Activated CD4-positive, alpha-beta T cell treated with anti-CD3 and anti-CD28 coated beads, Interleukin-2, Interleukin-6, amounts not matched to agents 100 ng/mL and 50 ng/mL, durations not matched to agents 16 hours and 8 hours (primary cell): ENCODE results near the gene ALK.

ENCODE experiments used
- DNase-seq: peaks from one replicate; pipeline ENCODE4 v3.0.0-alpha.2; 2020

The ALK gene

GRCh38 chr2:29305762-29306161, 615.6 kb downstream of the ALK start:
- DNase-seq, result no peak

DNA sequence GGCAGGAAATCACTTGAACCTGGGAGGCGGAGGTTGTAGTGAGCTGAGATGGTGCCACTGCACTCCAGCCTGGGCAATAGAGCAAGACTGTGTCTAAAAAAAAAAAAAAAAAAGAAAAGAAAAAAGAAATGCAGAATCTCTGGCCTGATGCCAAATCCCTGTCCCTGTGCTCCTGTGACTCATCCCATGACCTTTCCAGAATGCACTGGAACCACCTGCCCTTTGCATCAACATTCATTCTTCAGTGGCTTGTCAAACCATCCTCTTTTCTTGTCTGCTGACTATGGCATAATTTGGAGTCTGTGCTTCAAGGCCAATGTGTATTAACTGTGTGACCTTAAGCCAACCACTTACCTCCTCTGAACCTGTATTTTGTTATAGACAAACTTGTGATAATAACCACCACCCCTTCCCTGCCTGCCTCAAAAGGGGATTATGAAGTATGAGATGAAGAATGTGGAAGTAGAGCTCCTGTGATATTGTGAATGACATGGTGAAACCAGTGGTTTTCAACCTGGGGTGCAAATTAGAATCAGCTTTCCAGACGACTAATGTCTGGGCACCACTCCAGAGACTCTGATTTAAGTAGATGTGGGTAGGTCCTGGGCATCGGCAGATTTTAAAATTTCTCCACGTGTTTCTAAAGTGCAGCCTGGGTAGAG, 616.9 kb downstream of the ALK start:
- DNase-seq, result no peak

DNA sequence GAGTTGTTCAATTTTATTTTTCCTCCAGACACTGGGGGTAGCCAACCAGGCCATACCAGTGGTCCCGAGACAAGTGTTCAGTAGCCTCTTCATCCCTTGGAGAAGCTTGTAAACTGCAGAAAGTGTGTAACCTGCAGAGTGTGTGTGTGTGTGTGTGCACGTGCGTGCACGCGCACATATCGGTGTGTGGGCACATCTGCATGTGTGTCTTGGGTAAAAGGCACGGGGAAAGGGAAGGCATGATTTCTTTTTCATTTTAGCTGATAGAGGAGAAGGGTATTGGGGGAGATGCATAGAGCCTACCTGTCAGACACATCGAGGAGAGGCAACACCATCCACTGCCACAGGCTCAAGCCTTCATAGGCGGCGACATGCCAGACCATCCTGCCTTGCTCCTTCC, 624.8 kb downstream of the ALK start:
- no peak for DNase-seq

DNA sequence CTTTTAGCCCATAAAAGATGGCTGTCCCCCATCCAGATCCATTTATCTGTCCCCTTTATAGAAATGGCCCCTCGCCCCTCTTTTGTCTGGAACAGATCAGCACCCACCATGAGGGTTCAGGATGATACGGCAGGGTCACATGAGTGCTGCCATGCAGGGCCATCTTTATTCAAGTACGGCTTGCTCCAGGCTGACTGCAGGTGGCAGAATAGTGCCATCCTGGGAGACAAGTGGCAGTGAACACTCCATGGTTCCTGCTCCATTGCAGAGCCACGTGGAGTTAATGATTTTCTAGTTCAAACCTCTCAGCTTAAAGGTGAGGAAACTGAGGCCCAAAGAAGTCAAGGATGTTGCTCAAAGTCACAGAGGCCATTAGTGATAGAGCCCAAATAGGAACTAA, 625.5 kb downstream of the ALK start:
- DNase-seq, result peak; percentile 11

GRCh38 chr2:29293830-29294438, 627.5 kb downstream of the ALK start:
- peak; percentile 20 for DNase-seq

- DNase-seq, result no peak
These were observed 630.9 kb downstream of the ALK start for GRCh38 chr2:29290293-29291047.

GRCh38 chr2:29284671-29285070, 636.7 kb downstream of the ALK start:
- no peak for DNase-seq

- no peak for DNase-seq
These were observed 639.5 kb downstream of the ALK start for GRCh38 chr2:29281916-29282247.

DNA sequence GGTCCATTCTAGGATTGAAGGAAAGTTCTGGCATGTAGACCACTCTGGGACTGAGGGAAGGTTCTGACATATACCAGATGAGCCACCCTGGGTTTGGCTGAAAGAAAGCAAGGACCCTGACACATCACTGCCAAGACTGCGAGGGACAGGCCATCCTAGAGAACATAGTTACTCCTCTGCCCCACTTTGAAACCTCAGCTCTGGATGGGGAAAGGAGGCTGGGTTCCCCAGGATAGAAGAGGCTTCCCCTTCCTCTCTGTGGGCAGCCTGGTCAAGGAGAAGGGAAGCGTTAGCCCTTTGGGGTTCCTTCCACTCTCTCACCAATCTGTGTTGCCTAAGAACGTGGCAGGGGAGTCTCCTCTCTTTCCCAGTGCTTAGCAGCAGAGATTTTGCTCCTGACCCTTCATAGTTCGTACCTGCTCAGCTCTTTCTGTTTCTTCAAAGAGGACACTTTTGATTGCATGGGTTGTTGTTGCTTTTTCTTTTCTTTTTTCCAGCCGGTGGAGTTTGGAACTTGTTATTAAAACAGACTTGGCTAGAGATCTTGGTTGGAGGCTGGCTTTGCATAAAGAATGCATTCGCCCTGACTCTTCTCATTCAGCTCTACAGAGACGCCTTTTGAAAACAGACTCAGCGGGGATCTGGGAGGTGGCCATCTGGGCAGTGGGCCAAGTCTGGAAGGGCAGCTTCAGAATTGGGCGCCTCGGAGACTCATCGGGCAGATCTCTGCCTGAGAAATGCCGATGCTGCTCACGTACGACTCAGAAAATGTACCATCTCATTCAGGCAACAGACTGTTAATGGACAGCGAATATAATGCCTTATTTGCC, 640.1 kb downstream of the ALK start:
- DNase-seq, result no peak

DNA sequence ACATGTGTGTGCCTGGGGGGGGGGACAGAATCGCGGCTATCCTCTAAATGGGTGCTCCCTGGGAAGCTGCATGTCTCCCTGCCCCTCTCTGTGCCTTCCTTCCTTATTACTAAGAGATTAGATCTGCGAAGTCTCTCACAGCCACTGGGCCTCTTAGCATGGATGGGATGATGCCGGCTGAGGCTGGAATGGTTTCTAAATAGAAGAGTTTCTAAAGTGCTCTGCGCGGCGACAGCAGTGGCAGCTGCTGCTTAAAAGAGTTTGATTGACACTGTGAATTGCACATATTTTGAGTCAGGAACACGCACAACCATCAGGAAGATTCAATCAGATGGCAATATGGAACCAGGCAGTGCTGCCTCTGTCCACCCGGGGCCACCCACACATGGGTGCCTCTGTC, 642.4 kb downstream of the ALK start:
- DNase-seq, result no peak

DNA sequence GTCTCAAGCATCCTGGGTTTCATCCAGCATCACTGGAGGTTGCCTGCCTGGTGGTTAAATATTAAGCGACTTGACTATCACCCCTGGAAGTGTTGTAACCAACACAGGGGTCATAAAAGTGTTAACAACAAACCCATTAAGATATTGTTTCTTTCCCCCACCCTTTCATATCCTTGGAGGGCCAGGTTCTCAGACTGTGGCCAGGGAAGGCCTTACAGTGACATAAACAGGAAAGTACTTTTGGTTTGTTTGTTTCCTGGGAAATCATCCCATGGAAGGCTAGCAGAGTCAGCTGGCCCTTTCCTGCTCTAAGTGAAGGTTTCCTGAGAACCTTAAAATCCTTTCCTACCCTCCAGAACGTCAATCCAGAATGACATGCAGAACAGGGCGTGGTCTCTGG, 645.2 kb downstream of the ALK start:
- DNase-seq, result no peak

DNA sequence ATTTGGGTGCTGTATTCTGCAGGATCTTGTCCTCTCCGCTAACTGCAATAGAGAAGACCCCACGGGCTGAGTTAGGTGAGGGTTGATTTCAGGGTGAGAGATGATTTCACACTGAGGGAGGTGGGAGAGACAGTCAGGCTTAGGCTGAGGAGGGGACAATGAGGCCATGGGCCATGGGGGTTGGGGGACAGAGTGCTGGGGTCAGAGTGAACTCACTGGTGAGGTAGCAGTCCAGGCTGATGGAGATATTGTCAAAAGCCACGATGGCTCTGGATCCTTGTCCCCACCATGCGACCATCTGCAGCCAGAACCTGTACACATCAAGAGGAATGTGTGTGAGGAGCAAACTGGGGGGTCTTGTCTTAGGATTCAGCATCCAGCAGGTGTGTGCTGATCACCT, 646.2 kb downstream of the ALK start:
- DNase-seq, result no peak

DNA sequence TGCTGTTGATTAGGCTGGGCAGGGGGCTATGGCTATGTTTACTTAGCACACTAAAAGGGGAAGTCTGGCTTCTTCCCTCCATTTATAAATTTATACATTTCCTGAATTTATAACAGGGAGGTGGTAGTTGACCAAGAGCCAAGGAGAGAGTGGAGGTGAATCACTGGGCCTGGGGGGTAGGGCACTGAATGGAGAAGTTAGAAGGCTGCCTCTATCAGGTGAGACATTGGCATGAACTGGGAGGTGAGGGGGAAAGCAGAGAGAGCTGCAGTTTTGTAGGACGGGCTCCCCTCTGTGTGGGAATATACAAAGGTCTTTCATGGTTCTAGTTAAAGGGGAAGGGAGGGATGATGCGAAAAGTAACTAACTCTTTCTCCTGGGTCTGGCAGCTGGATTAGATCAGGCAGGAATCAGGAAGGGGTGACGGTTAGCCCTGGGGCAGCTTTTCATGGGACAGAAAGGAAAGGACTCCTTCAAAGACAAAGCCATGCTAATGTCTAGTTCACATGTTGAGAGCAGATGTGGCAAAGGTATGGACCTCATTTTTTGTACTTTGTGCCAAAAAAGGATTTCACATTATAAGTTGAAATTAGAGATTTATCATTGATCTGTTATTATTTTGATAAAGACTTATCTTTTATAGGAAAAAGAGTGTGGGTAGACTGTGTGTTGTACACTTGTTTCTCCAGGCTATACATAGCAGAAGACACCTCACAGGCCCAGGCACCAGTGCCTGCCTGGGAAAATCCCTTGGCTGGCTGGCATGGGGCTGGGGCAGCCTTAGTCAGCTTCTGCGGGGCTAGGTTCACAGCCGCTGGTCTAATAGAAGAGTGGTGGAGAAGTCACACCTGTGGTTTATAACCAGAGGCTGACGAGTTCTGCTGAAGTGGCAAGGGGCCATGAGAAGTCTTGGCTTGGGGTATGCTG, 647.4 kb downstream of the ALK start:
- DNase-seq, result no peak

- DNase-seq, result no peak
These were observed 648.2 kb downstream of the ALK start for GRCh38 chr2:29273004-29273684.

DNA sequence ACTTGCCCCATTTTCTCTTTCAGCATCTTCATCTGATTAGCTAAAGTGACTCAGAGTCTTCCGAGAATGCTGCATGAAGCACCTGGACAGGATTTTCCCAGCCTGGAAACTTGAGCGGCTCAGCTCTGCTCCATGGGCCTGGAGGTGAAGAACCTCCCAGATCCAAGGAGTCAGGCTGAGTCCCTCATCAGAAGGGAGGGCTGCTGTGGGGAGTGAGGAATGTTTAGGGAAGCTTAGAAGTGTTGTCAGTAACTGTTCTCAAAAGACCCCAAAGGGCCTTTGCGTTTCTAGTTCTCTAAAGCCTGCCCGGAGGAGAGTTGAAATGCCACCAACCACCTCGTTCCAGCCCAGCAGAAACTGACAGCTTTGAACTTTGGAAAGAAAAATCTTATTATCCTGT, 649.1 kb downstream of the ALK start:
- no peak for DNase-seq

GRCh38 chr2:29270701-29271121, 650.7 kb downstream of the ALK start:
- DNase-seq, result no peak

DNA sequence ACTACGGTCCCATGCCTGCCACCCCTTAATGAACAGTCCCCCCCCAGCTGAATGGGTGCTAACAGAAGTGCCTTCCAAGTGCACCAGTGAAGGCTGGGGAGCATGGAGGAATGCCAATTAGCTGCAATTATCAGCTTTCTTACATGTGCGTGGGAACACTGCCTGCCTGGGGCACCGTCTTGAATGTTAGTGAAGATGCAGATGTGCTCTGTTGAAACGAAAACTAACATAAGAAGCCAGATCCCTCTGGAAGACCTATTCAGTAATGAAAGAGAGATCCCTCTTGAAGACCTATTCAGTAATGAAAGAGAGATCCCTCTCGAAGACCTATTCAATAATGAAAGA, 651.6 kb downstream of the ALK start:
- no peak for DNase-seq

DNA sequence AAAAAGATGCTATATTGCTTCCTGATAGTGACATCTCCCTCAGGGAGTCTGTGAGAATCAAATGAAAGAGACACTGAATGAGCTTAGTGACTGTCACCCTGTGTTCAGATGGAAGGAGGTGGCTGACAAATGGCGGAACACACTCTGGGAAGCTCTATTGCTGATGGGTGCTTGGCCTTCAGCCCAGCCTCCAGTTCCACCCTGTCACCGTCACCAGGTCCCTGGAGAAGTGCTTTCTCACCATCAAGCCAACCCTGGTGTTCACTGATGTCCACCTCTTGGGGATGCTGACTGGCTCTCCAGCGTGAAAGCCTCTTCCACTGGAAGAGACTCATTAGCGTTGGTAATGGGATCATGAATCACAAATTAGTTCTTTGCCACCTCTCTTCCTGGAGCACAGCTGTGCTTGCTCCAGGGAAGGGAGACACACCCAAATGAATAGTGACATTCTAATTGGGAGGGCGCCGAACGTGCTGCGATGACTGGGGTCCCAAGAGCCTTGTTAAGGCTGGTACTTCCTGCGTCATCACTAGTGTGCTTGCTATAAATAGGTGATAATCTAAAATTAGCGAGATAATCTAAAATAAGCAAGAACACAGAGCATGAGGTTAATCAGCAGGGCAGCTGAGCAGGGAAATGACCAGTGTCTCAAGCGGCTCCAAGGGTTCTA, 652.2 kb downstream of the ALK start:
- no peak for DNase-seq

- no peak for DNase-seq
These were observed 653.7 kb downstream of the ALK start for GRCh38 chr2:29267720-29268119.

- no peak for DNase-seq
These were observed 657.5 kb downstream of the ALK start for GRCh38 chr2:29263886-29264285.

- DNase-seq, result no peak
These were observed 658.6 kb downstream of the ALK start for GRCh38 chr2:29262681-29263260.
